HepG2 (cell line): ENCODE data around the gene THOP1. TPM values are rescaled to one million over a fixed set of nuclear protein-coding genes. Genes with fewer than 3 reads are reported as not detected.

Experiments used
- ARNT ChIP-seq: fragments of 450-650 bp; IDR thresholded peaks from 2 replicates; pipeline ENCODE4 v1.6.1; 2017
- ATAD3A ChIP-seq: sonication (generic); formaldehyde crosslinking; IDR thresholded peaks from 2 replicates; pipeline ENCODE4 v1.4.0; 2020; ENCODE audit warnings: missing genetic modification reagents
- CBX5 ChIP-seq: sonication (generic); formaldehyde crosslinking; IDR thresholded peaks from 2 replicates; pipeline ENCODE4 v1.4.0; 2020; ENCODE audit warnings: missing genetic modification reagents, borderline replicate concordance
- CC2D1A ChIP-seq: sonication (generic); formaldehyde crosslinking; IDR thresholded peaks from 2 replicates; pipeline ENCODE4 v1.8.1; 2023; ENCODE audit warnings: mild to moderate bottlenecking, missing genetic modification reagents
- DBP ChIP-seq: sonication (generic); formaldehyde crosslinking; IDR thresholded peaks from 2 replicates; pipeline ENCODE4 v1.4.0; 2020; ENCODE audit warnings: missing genetic modification reagents; ENCODE audit errors: not compliant biosample characterization
- E2F1 ChIP-seq: sonication (generic); formaldehyde crosslinking; IDR thresholded peaks from 2 replicates; pipeline ENCODE4 v1.5.0; 2020; ENCODE audit warnings: missing genetic modification reagents
- GLMP ChIP-seq: sonication (generic); formaldehyde crosslinking; IDR thresholded peaks from 2 replicates; pipeline ENCODE4 v1.9.0; 2021; ENCODE audit warnings: missing genetic modification reagents, mild to moderate bottlenecking, borderline replicate concordance
- GRHL1 ChIP-seq: sonication (generic); formaldehyde crosslinking; conservative IDR thresholded peaks from 2 replicates; pipeline ENCODE4 v1.8.0; 2022; ENCODE audit warnings: missing genetic modification reagents
- HNF1A ChIP-seq, 2 experiments: sonication (generic) in 1 of 2; formaldehyde crosslinking in 1 of 2; IDR thresholded peaks; 2 replicates each; pipeline versions ENCODE4 v1.4.0 to v1.6.1; 2016 to 2020; ENCODE audit warnings: borderline replicate concordance in 1 of 2, low read depth in 1 of 2, mild to moderate bottlenecking in 1 of 2, missing genetic modification reagents in 1 of 2
- MIER3 ChIP-seq: IDR thresholded peaks from 2 replicates; pipeline ENCODE4 v1.6.1; 2016; ENCODE audit warnings: missing compliant biosample characterization, borderline replicate concordance
- MTF2 ChIP-seq: sonication (generic); formaldehyde crosslinking; IDR thresholded peaks from 2 replicates; pipeline ENCODE4 v1.5.0; 2020; ENCODE audit warnings: missing genetic modification reagents, borderline replicate concordance
- RCOR2 ChIP-seq: IDR thresholded peaks from 2 replicates; pipeline ENCODE4 v1.6.1; 2016; ENCODE audit warnings: missing biosample characterization, missing genetic modification reagents
- ZNF317 ChIP-seq: sonication (generic); formaldehyde crosslinking; IDR thresholded peaks from 2 replicates; pipeline ENCODE4 v1.5.0; 2020; ENCODE audit warnings: mild to moderate bottlenecking, missing genetic modification reagents
- ZNF431 ChIP-seq: sonication (generic); formaldehyde crosslinking; IDR thresholded peaks from 2 replicates; pipeline ENCODE4 v1.9.0; 2022; ENCODE audit warnings: missing genetic modification reagents, low read depth, mild to moderate bottlenecking, borderline replicate concordance
- ZNF432 ChIP-seq: sonication (generic); formaldehyde crosslinking; IDR thresholded peaks from 2 replicates; pipeline ENCODE4 v1.5.0; 2020; ENCODE audit warnings: missing genetic modification reagents, mild to moderate bottlenecking, borderline replicate concordance
- ZNF576 ChIP-seq: sonication (generic); formaldehyde crosslinking; IDR thresholded peaks from 2 replicates; pipeline ENCODE4 v1.4.0; 2020; ENCODE audit warnings: mild to moderate bottlenecking, missing genetic modification reagents
- ZNF660 ChIP-seq: sonication (generic); formaldehyde crosslinking; IDR thresholded peaks from 2 replicates; pipeline ENCODE4 v1.5.1; 2020; ENCODE audit warnings: mild to moderate bottlenecking, low read depth, missing genetic modification reagents, borderline replicate concordance
- ZNF720 ChIP-seq: sonication (generic); formaldehyde crosslinking; IDR thresholded peaks from 2 replicates; pipeline ENCODE4 v1.4.0; 2020; ENCODE audit warnings: missing genetic modification reagents
- ZNF761 ChIP-seq: sonication (generic); formaldehyde crosslinking; conservative IDR thresholded peaks from 2 replicates; pipeline ENCODE4 v1.4.0; 2020; ENCODE audit warnings: mild to moderate bottlenecking, missing genetic modification reagents
- polyA plus RNA-seq, 8 experiments: library from polyadenylated mRNA; depleted of rRNA in 3 of 8; stranded (reverse) in 7 of 8; unstranded in 1 of 8; fragments of >200 nt; fragmentation: Illumina TruSeq in 4 of 8; extraction: Trizol in 4 of 8; gene quantifications; 2 replicates each; pipeline versions ENCODE4 v1.2.1 to v1.2.3, GENCODE V29; 2011 to 2016; ENCODE audit warnings: low read depth in 4 of 8, missing spikeins in 1 of 8, mixed read lengths in 1 of 8; ENCODE audit not compliant: insufficient read depth in 1 of 8
- total RNA-seq, 5 experiments: library from RNA; depleted of rRNA; stranded (reverse); fragments of >200 nt; fragmentation: Illumina TruSeq; extraction: Trizol; gene quantifications; 2 replicates each; pipeline ENCODE4 v1.2.3, GENCODE V29; 2016; ENCODE audit warnings: low read depth in 1 of 5

The THOP1 gene
- total and polyA plus RNA-seq, 2 of the 13 experiments (the other 11 are each of a cell fraction or from before 2014, with no cell fraction given), result 74.4 to 116 TPM

- TF ChIP-seq E2F1 (CRISPR knock-in tag), result 0 out of 2 replicates have a peak, but pooled peaks have one; percentile 61
- no peak for TF ChIP-seq ZNF317 (CRISPR knock-in tag)
- TF ChIP-seq GLMP (CRISPR knock-in tag), result no peak
- TF ChIP-seq ZNF761, result 0 out of 2 replicates have a peak, but pooled peaks have one; percentile 17
- no peak for TF ChIP-seq GRHL1 (CRISPR knock-in tag)
- no peak for TF ChIP-seq ZNF432 (CRISPR knock-in tag)
- TF ChIP-seq ARNT, result no peak
- no peak for TF ChIP-seq ZNF720 (CRISPR knock-in tag)
- TF ChIP-seq ATAD3A, result no peak
- no peak for TF ChIP-seq ZNF660 (CRISPR knock-in tag)
- peak; percentile 30; the same call in 1 of the 2 replicates for TF ChIP-seq HNF1A (IDR thresholded peaks at IDR 0.05; ENCODE audit: low read depth)
- peak; percentile 41; the same call in 1 of the 2 replicates for TF ChIP-seq HNF1A (CRISPR knock-in tag; IDR thresholded peaks at IDR 0.05; ENCODE audit: borderline replicate concordance)
- no peak for TF ChIP-seq CBX5 (CRISPR knock-in tag)
- no peak for TF ChIP-seq MIER3 (CRISPR knock-in tag)
- no peak for TF ChIP-seq MTF2
- TF ChIP-seq CC2D1A (CRISPR knock-in tag), result no peak
- TF ChIP-seq DBP (CRISPR knock-in tag), result no peak
- no peak for TF ChIP-seq ZNF431 (CRISPR knock-in tag)
- TF ChIP-seq ZNF576, result no peak
- peak; percentile 39; the same call in 1 of the 2 replicates for TF ChIP-seq RCOR2 (CRISPR knock-in tag)
These were observed 5.4 kb downstream of the THOP1 start (continued) for GRCh38 chr19:2790557-2791271.
